Mucosa of stomach (tissue), 1 donor: ENCODE results near the gene OSGIN1.
A peak's percentile ranks its signal among the peaks of the same experiment; 100 is the strongest.

Experiments
- H3K27me3 ChIP-seq: one replicate; pipeline ENCODE4 v1.7.0; 2013; ENCODE audit warnings: mild to moderate bottlenecking, low read length; ENCODE audit not compliant: control insufficient read depth, insufficient read depth
- H3K36me3 ChIP-seq: one replicate; pipeline ENCODE4 v1.7.0; 2013; ENCODE audit warnings: low read length; ENCODE audit not compliant: control insufficient read depth, insufficient read depth
- H3K4me1 ChIP-seq: one replicate; pipeline ENCODE4 v1.7.0; 2013; ENCODE audit warnings: mild to moderate bottlenecking, low read length; ENCODE audit not compliant: control insufficient read depth, insufficient read depth
- H3K4me3 ChIP-seq: one replicate; pipeline ENCODE4 v1.7.0; 2013; ENCODE audit warnings: low read length
- H3K9ac ChIP-seq: one replicate; pipeline ENCODE4 v1.7.0; 2013; ENCODE audit warnings: mild to moderate bottlenecking, low read length, moderate library complexity
- H3K9me3 ChIP-seq: one replicate; pipeline ENCODE4 v1.7.0; 2013; ENCODE audit warnings: mild to moderate bottlenecking, low read length, moderate library complexity; ENCODE audit not compliant: control insufficient read depth
- donor health status: Pancreatic carcinoma.

Gene OSGIN1

DNA sequence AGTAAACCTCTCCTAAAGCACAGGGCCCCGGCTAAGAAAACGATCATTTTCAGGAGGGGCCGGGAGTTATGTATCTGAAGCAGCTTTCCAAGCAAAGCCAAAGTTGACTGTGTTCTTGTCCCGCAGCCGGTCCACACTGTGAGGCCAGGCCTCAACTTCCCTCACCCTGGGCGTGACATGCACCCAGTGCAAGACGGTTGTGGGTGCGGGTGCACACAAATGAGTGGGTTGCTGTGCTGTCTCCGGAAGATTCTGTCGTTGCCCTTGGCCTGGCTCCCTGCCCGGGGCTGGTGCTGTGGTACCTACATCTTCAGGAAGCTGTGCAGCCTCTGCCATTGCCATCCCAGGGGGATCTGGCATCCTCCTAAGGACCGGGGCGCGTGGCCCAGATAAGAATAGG, 37.5 kb upstream of the OSGIN1 start:
- H3K9ac ChIP-seq: no peak overlapping the region
- peaks cover 13% of the 10 kb centered on the region for H3K36me3 ChIP-seq
- H3K9me3 ChIP-seq: no peaks in the 10 kb centered on the region
- no peak overlapping the region for H3K4me3 ChIP-seq
- no peaks in the 10 kb centered on the region for H3K27me3 ChIP-seq
- no peaks in the 10 kb centered on the region for H3K4me1 ChIP-seq

DNA sequence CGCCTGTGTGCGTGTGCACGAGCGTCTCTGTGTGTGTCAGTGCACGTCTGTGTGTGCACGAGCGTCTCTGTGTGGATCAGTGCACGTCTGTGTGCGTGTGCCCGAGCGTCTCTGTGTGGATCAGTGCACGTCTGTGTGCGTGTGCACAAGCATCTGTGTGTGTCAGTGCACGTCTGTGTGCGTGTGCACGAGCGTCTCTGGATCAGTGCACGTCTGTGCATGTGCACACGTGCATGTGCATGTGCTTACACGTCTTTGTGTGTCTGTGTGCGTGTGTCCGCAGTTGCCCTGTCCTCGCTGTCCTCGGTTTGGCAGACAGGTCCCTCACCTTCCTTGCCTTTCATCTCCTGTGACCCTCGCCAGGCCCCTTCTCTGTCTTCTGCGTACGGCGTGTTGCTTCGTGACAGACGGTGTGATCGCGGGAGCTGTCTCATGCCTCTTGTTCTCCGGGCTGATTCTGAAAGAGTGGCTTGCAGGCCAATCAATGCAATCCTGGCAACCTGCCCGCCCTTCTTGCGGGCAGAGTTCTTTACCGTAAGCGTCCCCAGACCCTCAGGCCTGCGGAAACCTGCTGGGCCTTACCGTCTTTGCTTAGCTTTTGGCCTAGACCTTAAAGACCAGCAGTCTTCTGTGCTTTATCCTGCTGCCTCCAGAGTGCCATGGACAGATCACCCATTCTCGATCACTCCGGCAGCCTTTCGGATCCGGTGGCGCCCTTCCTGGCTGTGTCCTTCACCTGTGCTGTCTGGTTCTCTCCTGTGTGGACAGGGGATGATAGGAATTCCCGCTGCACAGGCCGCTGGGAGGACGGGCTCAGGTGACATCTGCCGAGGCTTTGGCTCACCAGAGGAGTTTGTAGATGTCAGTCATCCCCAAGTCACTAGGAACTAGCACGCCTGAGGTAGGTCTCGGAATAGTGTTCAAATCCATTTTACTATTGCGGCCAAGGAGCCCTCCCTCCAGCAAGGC, 35.6 kb upstream of the OSGIN1 start:
- Histone ChIP-seq H3K4me3 (no peak overlapping the region), H3K36me3 (peaks cover 18% of the 10 kb centered on the region), H3K9me3 (no peaks in the 10 kb centered on the region), H3K27me3 (no peaks in the 10 kb centered on the region), H3K4me1 (no peaks in the 10 kb centered on the region), H3K9ac (no peak overlapping the region)

DNA sequence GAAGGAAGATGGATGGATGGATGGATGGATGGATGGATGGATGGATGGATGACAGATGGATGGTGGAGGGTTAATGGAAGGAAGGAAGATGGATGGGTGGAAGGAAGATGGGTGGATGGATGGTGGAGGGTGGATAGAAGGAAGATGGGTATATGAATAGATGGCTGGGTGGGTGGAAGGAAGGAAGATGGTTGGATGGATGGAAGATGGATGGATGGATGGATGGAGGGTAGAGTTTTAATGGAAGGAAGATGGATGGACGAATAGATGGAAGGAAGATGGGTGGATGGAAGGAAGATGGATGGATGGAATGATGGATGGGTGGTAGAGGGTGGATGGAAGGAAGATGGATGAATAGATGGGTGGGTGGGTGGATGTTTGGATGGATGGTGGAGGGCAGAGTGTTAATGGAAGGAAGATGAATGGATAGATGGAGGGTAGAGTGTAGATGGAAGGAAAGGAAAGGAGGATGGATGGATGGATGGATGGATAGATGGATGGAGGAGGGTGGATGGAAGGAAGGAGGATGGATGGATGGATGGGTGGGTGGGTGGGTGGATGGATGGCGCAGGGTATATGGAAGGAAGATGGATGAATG, 32.0 kb upstream of the OSGIN1 start:
- peaks cover 13% of the 10 kb centered on the region for H3K36me3 ChIP-seq
- H3K27me3 ChIP-seq: no peaks in the 10 kb centered on the region
- H3K4me1 ChIP-seq: no peaks in the 10 kb centered on the region
- no peak overlapping the region for H3K4me3 ChIP-seq
- H3K9ac ChIP-seq: no peak overlapping the region
- H3K9me3 ChIP-seq: no peaks in the 10 kb centered on the region

DNA sequence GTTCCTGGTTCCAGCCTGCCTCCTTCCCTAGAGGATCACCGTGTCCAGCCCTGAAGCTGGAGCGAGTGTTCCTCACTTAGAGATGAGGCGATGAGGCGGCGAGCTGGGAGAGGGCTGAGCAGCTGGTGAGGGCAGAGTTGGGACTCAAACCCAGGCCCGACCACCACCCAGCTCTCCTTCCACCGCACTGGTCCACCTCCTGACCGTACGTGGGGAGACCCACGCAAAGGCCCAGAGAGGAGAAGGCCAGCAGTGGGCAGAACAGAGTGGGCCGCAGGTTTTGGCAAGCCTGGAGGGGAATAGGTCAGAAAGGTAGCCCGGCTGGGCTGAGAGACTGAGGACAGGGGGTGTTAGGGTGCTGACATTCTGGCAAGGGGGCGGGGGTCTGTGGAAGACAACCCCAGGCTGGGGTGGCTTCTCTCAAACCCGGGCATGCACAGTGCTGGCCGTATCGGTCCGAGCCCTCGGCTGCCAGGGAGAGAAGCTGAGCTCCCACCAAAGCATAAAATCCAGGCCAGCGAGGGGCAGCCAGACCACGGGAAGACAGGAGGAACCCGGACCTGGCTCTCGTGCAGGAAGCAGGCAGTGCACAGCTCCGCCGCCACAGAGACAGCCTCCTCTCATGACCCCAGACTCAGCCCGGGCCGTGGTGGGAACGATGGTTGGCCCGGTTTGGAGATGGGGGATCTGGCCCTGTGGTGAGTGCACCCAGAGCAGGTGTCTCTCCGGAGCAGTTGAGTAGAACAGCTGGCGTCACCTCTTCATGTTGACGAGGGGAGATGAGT, 29.3 kb upstream of the OSGIN1 start:
- no peak overlapping the region for H3K9ac ChIP-seq
- no peaks in the 10 kb centered on the region for H3K27me3 ChIP-seq
- H3K36me3 ChIP-seq: peaks cover 9% of the 10 kb centered on the region
- H3K9me3 ChIP-seq: no peaks in the 10 kb centered on the region
- no peak overlapping the region for H3K4me3 ChIP-seq
- no peaks in the 10 kb centered on the region for H3K4me1 ChIP-seq

DNA sequence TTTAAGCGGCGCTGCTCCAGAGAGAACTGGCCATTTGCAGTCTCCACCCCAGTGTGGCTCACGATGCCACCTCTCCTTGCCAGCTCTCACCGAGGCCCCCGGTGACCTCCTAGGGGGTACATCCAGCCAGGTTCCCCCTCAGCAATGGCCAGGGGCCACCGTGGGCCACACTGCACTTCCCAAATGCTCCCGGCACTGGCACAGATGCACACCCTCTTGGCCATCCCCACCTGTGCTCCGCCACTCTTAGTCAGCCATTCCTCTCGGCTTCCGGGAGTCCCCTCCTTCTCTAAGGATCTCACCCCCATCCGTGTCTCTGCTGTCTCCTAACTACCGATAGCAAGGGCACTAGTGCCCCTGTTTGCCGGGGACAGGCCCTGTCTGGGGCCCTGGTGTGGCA, 28.4 kb upstream of the OSGIN1 start:
- Histone ChIP-seq H3K9me3 (no peaks in the 10 kb centered on the region), H3K27me3 (no peaks in the 10 kb centered on the region), H3K9ac (no peak overlapping the region), H3K4me3 (no peak overlapping the region), H3K4me1 (no peaks in the 10 kb centered on the region), H3K36me3 (peaks cover 5% of the 10 kb centered on the region)

DNA sequence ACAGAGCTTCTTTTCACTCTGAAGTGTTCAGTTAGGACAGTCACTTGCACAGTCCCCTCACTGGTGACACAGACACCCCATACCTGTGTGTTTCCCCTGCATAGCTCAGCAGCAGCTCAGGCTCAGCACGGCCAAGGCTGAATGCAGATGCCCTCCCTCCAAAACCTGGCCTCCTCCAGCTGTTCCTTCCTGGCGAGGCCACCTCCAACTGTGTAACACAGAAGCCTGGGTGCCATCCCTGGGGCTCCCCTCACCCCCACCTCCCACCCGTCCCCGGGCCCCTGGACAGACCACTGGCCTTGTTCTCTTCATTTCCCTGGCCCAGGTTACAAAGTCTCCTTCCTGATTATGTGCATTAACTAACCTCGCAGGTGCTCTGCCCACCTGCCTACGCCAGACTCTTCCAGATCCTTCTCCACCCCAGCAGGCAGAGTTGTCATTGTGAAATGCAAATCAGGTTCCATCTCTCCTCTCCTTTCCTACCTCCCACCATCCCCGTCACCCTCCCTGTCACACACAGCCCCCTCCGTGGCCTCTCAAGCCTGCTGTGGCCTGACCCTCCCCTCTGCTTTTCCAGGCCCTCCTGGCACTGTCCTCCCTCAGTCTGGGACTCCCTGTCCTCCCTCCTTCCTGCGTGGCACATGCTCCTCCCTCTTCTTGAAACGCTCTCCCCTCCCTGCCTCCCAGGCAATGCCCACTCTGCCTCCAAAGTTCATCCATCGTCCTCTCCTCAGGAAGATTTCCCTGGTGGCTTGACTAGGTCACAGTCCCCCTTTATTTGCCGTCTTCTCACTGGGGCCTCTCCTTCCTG, 27.7 kb upstream of the OSGIN1 start:
- H3K9ac ChIP-seq: no peak overlapping the region
- H3K36me3 ChIP-seq: peaks cover 5% of the 10 kb centered on the region
- no peak overlapping the region for H3K4me3 ChIP-seq
- no peaks in the 10 kb centered on the region for H3K9me3 ChIP-seq
- no peaks in the 10 kb centered on the region for H3K27me3 ChIP-seq
- H3K4me1 ChIP-seq: no peaks in the 10 kb centered on the region

DNA sequence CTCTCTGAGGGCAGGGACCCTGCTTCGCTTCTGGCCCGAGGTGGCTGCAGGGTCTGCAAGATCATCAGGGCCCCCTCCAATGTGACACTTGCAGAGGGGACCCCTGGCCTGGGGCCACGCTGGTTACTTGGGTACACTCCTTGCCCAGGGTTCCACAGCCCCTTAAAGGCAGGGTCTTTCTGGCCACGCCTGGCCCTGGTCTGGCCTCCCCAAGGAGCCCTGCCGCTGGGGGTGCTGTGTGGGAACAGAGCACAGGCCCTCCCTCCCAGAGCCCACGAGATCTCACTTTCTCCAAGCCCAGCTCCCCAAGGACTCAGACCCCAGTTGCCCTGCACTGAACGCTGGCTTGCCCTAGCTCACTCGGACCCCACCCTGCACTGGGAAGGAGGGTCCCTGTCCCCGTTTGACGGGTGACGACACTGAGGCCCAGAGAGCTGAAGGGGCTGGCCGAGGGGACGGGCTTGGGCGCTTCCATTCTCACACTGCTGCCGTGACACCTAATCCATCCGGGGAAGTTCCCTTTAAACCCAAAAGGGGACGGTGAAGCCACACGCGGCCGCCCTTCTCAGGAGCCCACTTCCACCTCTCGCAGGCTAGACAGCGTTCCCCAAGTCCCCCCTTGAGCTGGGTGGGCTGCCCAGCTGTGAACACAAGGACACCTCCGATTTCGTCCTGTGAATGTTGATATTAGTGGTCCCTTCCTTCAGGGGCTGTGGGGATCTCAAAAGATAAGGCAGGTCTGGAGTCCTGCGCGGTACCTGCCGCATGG, 26.9 kb upstream of the OSGIN1 start:
- H3K4me3 ChIP-seq: no peak overlapping the region
- no peak overlapping the region for H3K9ac ChIP-seq
- H3K9me3 ChIP-seq: no peaks in the 10 kb centered on the region

DNA sequence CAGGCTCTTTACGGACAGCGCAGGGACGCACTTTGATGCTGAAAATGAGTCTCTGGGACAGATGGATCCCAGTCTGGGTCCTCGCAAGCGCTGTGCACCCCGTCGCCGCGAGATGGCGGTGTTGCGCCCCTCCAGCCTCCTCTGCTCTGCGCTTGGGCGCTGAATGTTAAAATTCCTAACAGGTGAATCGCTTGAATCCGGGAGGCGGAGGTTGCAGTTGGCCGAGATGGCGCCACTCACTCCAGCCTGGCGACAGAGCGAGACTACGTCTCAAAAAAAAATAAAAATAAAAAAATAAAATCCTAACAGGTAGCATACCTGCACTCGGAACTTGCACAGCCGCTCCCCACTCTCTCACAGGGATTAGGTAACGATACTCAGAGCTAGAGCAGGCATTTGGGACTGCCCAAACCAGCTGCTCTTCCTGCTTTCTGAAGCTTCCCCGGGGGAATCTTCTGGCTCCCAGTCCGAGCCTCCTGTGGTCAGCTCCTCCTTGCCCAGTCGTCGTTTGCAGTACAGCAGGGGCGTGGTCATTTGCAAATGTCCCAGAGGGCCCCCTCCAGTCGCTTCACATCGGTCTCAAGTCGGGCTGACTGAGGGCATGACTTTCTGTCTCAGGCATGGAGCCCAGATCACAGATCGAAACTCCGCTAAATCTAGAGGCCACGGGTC, 26.2 kb upstream of the OSGIN1 start:
- Histone ChIP-seq H3K9me3 (no peaks in the 10 kb centered on the region), H3K4me1 (no peaks in the 10 kb centered on the region), H3K36me3 (peaks cover under 1% of the 10 kb centered on the region), H3K27me3 (no peaks in the 10 kb centered on the region), H3K4me3 (no peak overlapping the region), H3K9ac (peak overlapping the region; percentile 68)

More for the DNA sequence above, 26.9 kb upstream of the OSGIN1 start:
- Histone ChIP-seq H3K27me3 (no peaks in the 10 kb centered on the region), H3K4me1 (no peaks in the 10 kb centered on the region), H3K36me3 (peaks cover 5% of the 10 kb centered on the region)

DNA sequence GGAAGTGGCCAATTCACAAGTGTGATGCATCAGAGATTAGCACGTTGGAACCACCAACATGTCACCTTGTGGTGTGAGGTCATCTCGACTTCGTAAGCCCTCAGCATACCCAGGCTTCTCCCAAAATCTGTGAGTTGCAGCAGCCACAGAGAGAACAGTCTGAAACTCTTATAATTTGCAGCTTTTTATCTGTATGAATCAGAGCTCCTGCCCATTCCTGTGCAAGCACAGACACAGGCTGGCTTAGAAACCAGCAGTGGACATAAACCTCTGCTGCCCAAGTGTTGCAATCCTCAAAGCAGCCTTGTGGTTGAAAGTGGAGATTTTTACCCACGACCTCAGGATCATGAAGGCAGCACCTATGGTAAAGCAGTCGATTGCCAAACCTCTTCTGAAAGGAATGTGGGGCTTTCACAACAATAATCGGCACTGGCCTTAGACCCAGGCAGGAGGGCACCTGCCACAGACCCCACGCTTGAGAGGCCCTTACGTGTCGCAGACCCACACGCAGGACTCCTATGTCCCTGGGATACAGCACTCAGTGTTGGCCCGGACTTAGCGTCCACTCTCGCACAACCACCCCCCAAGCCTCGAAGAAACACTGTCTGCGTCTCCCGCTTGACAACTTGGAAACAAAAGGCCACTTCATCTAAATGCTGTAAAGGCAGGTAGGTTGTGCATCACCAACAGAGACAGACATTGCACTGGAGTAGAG, 24.5 kb upstream of the OSGIN1 start:
- Histone ChIP-seq H3K4me3 (no peak overlapping the region), H3K4me1 (no peaks in the 10 kb centered on the region), H3K36me3 (no peaks in the 10 kb centered on the region), H3K9ac (no peak overlapping the region), H3K9me3 (no peaks in the 10 kb centered on the region), H3K27me3 (no peaks in the 10 kb centered on the region)

DNA sequence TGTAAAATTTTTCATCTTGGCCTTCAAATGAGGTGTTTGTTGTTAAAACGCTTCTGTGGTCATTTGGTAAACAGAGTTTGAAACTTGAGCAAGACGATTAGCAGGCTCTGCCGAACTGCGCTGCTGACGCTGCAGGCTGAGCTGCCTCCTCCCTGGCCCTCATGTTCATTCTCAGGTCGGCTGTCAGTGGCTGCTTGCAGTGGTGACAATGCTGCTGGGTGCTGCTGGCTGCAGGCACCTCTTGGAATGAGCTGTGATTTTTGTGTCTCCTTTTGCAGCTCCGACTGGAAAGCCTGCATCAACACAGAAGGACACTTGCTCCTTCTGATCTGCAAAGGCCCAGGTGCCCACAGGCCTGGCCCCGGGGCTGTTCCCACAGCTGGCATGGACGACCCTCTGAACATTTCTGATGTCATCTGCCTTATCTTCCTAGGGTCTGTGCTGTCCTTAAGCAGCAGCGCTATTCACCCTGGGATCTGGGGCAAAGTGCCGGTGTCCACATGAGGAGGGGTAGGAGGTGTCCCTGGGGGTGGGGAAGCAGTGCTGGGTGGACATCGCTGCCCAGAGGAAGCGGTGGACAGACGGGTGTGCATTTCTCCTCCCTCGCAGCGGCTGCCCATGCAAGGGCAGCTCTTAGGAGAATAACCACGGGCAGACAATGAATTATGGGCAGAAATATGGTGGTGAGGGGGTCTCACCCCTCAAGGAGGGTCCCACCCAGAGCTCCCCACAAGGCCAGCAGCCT, 23.1 kb upstream of the OSGIN1 start:
- Histone ChIP-seq H3K36me3 (no peaks in the 10 kb centered on the region), H3K4me1 (no peaks in the 10 kb centered on the region), H3K9ac (no peak overlapping the region), H3K27me3 (peaks cover 5% of the 10 kb centered on the region), H3K9me3 (no peaks in the 10 kb centered on the region), H3K4me3 (no peak overlapping the region)
